GM12864 (cell line): ENCODE results near the gene MAGOHB.
"Not testable (repeated sequence)": the region's sequence is repeated elsewhere in the genome, so short reads cannot be mapped to it uniquely, and the experiment has no call there.

Experiments
- DNase-seq: peaks from one replicate; pipeline ENCODE4 v3.0.0-alpha.2; 2011; ENCODE audit warnings: low read depth
- H3K4me3 ChIP-seq: 2 replicates; pipeline ENCODE4 v1.5.1; 2011; ENCODE audit warnings: mild to moderate bottlenecking, low read depth, low read length, control low read depth
- TF ChIP-seq, protein P1 (sequence below): IDR thresholded peaks from 2 replicates; pipeline ENCODE4 v1.5.1; 2011; ENCODE audit warnings: low read depth, mild to moderate bottlenecking, moderate library complexity, low read length, control low read depth, inconsistent platforms; ENCODE audit errors: missing control alignments

Gene MAGOHB

DNA sequence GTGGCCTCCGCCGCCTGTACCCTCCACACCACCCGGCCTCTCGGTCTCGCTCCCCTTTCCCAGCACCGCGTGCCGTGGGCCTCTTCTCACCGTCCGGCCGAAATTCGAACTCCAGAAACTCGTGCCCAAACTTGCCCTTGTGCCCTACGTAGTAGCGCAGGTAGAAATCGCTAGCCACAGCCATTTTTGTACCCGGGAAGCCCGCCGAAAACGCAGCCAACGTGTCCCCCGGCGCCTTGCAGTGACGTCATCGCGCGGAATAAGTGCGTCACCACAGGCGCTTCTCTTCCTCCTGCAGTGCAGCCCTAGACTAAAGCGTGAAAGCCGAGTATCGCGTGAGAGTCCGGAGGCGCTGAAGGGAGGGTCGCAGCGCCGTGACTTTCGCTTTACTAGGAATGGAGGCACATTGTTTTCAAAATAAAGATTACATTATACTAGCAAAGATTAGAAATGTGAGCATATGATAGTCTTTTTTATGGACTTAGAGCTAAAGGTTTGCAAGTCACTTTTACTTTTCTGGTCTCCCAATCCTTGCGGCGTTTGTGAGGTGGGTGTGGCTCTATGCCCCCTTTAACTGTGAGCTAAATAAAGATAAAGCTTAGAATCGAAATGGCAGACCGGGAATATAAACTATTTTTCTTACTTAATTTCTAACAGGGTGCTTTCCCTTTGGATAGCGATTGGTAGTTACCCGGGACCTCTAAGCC lies at the start of gene MAGOHB:
MAGOHB (minus strand) TSS at position 261 of the 707 bp plus-strand sequence; CDS start at position 184, 77 bp downstream.
- H3K4me3 ChIP-seq = peak within 1 kb of the TSS; percentile 69
- TF ChIP-seq, protein P1, sequence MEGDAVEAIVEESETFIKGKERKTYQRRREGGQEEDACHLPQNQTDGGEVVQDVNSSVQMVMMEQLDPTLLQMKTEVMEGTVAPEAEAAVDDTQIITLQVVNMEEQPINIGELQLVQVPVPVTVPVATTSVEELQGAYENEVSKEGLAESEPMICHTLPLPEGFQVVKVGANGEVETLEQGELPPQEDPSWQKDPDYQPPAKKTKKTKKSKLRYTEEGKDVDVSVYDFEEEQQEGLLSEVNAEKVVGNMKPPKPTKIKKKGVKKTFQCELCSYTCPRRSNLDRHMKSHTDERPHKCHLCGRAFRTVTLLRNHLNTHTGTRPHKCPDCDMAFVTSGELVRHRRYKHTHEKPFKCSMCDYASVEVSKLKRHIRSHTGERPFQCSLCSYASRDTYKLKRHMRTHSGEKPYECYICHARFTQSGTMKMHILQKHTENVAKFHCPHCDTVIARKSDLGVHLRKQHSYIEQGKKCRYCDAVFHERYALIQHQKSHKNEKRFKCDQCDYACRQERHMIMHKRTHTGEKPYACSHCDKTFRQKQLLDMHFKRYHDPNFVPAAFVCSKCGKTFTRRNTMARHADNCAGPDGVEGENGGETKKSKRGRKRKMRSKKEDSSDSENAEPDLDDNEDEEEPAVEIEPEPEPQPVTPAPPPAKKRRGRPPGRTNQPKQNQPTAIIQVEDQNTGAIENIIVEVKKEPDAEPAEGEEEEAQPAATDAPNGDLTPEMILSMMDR = no peak
- peak; percentile 87 for DNase-seq

DNA sequence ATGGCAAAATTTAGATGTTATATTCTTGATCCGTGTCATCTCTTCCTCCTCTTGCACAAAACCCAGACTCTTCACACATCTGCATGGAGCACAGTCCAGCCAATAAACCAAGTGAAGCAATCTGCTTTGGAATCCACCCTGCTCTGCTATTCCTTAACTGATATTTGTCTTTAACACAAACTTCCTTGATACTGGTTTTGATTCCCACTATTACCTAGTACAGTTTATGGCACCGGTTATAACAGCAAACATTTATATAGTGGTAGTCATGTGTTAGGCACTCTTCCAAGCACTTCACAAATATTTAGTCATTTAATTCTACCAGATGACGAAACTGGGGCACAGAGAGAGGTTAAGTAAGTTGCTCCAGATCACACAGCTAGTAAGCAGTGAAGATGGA lies 47.9 kb upstream of the MAGOHB start:
- TF ChIP-seq, protein P1 = no peak
- DNase-seq = no peak
- H3K4me3 ChIP-seq = no peak overlapping the region

DNA sequence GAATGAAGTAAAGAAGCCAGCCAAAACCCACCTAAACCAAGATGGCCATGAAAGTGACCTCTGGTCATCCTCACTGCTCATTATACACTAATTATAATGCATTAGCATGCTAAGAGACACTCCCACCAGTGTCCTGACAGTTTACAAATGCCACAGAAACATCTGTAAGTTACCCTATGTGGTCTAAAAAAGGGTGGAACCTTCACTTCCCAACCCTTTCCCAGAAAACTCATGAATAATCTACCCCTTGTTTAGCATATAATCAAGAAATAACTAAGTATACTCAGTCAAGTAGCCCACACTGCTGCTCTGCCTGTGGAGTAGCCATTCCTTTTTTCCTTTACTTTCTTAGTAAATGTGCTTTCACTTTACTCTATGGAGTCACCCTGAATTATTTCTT lies 40.6 kb upstream of the MAGOHB start:
- TF ChIP-seq, protein P1 = no peak
- H3K4me3 ChIP-seq = no peak overlapping the region
- DNase-seq = no peak

DNA sequence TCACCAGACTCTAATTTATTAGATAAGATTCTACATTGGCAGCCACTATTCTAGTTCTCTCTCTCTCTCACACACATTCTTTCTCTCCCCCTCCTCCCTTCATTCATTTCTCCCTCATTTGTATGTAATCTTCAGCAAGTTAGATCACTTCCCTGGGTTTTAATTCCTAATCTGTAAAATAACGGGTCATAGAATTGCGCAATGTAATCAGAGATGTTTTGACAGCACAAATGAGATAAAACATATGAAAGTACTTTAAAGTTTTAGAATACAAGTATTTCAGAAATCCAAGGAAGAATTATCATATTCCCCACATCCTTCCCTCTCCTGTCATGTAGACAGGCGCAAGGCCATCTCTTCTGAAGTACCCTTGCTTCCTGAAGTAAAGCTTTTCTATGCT lies 38.8 kb upstream of the MAGOHB start:
- TF ChIP-seq, protein P1 = no peak
- no peak overlapping the region for H3K4me3 ChIP-seq
- DNase-seq = no peak

DNA sequence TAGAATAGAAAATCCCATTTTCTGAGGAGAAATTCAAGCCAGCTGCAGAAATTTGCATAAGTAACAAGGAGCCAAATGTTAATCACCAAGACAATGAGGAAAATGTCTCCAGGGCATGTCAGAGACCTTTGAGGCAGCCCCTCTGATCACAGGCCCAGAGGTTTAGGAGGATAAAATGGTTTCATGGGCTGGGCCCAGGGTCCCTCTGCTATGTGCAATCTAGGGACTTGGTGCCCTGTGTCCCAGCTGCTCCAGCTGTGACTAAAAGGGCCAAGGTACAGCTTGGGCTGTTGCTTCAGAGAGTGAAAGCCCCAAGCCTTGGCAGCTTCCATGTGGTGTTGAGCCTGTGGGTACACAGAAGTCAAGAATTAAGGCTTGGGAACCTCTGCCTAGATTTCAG lies 33.2 kb upstream of the MAGOHB start:
- not testable (repeated sequence) for DNase-seq, H3K4me3 ChIP-seq

DNA sequence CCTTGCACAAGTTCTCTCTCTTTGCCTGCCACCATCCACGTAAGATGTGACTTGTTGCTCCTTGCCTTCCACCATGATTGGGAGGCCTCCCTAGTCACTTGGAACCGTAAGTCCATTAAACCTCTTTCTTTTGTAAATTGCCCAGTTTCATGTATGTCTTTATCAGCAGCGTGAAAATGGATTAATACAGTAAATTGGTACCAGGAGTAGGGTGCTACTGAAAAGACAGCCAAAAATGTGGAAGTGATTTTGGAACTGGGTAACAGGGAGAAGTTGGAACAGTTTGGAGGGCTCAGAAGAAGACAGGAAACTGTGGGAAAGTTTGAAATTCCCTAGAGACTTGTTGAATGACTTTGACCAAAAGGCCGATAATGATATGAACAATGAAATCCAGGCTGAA lies 32.5 kb upstream of the MAGOHB start:
- TF ChIP-seq, protein P1 = no peak
- H3K4me3 ChIP-seq = no peak overlapping the region
- DNase-seq = no peak

DNA sequence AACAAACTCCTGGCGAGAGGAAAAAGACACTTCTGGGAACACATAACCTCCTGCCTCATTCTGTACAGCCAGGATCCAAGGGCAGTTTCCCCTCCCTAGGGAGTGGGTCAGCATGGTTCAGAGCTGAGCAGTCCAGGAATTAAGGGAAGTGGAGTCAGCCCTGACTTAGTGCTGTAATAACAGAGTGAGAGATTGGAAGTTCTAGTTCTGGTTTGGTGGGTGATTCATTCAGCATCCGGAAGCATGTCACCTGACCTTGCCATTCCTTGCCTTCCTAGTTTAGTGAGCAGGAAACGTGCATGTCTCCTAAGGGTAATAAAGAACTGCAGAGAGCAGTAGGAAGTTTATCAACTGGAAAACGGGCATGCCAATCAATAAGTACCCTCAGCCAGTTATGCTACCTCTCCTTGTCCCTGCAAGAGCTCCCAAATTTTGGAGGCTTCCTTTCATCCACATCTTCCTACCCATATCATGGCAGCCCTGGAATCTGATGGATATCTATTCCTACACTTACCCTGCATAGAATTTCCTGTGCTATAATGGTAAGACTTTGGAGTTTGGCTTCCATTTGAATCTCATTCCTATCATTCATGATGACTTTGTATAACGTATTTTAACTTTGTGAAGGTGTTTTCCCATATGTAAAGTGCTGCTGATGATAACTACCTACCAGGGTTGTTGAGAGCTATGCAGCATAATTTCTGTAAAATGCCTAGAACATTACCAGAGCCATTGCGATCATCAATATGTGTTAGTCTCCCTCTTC lies 28.5 kb upstream of the MAGOHB start:
- no peak overlapping the region for H3K4me3 ChIP-seq
- TF ChIP-seq, protein P1 = no peak
- DNase-seq = no peak
